Transverse colon (tissue), 4 donors: ENCODE data around the gene NKIRAS2.

Experiments
- CTCF ChIP-seq, 5 experiments: fragments of 200-600 bp in 3 of 5; fragments of 450-650 bp in 2 of 5; sonication (generic) in 3 of 5; IDR thresholded peaks; 1 replicate in 2 of 5; 2 replicates in 3 of 5; pipeline ENCODE4 v1.5.1; 2016 to 2017; ENCODE audit warnings: antibody characterized with exemption in 5 of 5, inconsistent platforms in 3 of 5, mild to moderate bottlenecking in 2 of 5, moderate library complexity in 1 of 5
- EP300 ChIP-seq: sonication (generic); formaldehyde crosslinking; IDR thresholded peaks from one replicate; pipeline ENCODE4 v1.6.1; 2017; ENCODE audit warnings: antibody characterized with exemption, low read depth
- POLR2A ChIP-seq: fragments of 450-650 bp; IDR thresholded peaks from one replicate; pipeline ENCODE4 v1.6.1; 2016; ENCODE audit warnings: antibody characterized with exemption, mild to moderate bottlenecking, moderate library complexity
- POLR2AphosphoS5 ChIP-seq, 3 donors: sonication (generic); formaldehyde crosslinking; IDR thresholded peaks; one replicate each; pipeline ENCODE4 v1.6.1; 2016; ENCODE audit warnings: antibody characterized with exemption in 3 of 3

GRCh38 chr17:41977991-41978390, 41.9 kb upstream of the NKIRAS2 start:
- no peak for TF ChIP-seq EP300
- TF ChIP-seq CTCF (IDR thresholded peaks at IDR 0.05) = no peak
- no peak for TF ChIP-seq POLR2AphosphoS5 (IDR thresholded peaks at IDR 0.05)
- TF ChIP-seq POLR2A = no peak
